Measurements from ENCODE around the gene CCDC93. TPM values are rescaled to one million over a fixed set of nuclear protein-coding genes. Genes with fewer than 3 reads are reported as not detected.

Gene CCDC93
- total RNA-seq, 1 experiment from 2014 or later, result 18.7 TPM

GRCh38 chr2:117987121-117987520 is 26.7 kb downstream of the CCDC93 start:
- Histone ChIP-seq H3K79me2 (ENCODE audit: insufficient read depth, low read length) (no peaks in the 10 kb centered on the region), H3K9me3 (ENCODE audit: control insufficient read depth in 1 of 2, insufficient read depth in 1 of 2, low read depth in 1 of 2, low read length in 2 of 2) (no peaks in the 10 kb centered on the region), H3K4me2 (ENCODE audit: low read length) (no peak overlapping the region), H3K4me1 (ENCODE audit: control insufficient read depth in 1 of 2, insufficient read depth in 2 of 2, low read length in 2 of 2) (no peaks in the 10 kb centered on the region), H3K27me3 (ENCODE audit: insufficient read depth, low read length) (no peaks in the 10 kb centered on the region), H2AFZ (ENCODE audit: low read depth, low read length, poor library complexity, severe bottlenecking) (no peak overlapping the region), H3K9ac (ENCODE audit: low read length) (no peak overlapping the region), H3K9me2 (ENCODE audit: insufficient read depth) (no peaks in the 10 kb centered on the region), H4K20me1 (ENCODE audit: insufficient read depth) (no peaks in the 10 kb centered on the region), H3K36me3 (ENCODE audit: control insufficient read depth in 1 of 2, insufficient read depth in 2 of 2, low read length in 2 of 2) (peaks cover 0 to 2% of the 10 kb centered on the region in 2 experiments; a peak in 2 of 4 replicates), H3K27ac (ENCODE audit: low read depth, low read length) (no peak overlapping the region), H3K4me3 (replicated peaks in 1 of 2; ENCODE audit: low read depth in 1 of 2, low read length in 2 of 2) (no peak overlapping the region)
- DNase-seq (ENCODE audit: low read depth, low spot score), result no peak
- no peak for ATAC-seq
- TF ChIP-seq SRF (IDR thresholded peaks at IDR 0.05; ENCODE audit: low read depth), result no peak
- ChIA-PET CTCF (interaction anchor here (1.7 kb wide), 1 partner anchor 16 kb away, joined by 5 read pairs; no protein-coding TSS in a partner anchor), POLR2A (no interaction called here), RAD21 (ENCODE audit: low non-redundant PET in 1 of 2, low total read pairs in 2 of 2, uncharacterized antibody in 2 of 2, unreplicated experiment in 2 of 2) (no interaction called here)
- BruUV-seq (replicated peaks), result no TSS peak
- intact Hi-C loops (cut with micrococcal nuclease), result no loop called here

GRCh38 chr2:117985092-117985491 is 28.8 kb downstream of the CCDC93 start:
- RAD21 ChIA-PET (ENCODE audit: low non-redundant PET in 1 of 2, low total read pairs in 2 of 2, uncharacterized antibody in 2 of 2, unreplicated experiment in 2 of 2), result no interaction called here
- no TSS peak for BruUV-seq (replicated peaks)
- peak; percentile 49; the same call in 1 of the 2 replicates for ATAC-seq

More at GRCh38 chr2:117985092-117985491, 28.8 kb downstream of the CCDC93 start:
- Histone ChIP-seq H3K36me3 (ENCODE audit: control insufficient read depth in 1 of 2, insufficient read depth in 2 of 2, low read length in 2 of 2) (peaks cover 0 to 2% of the 10 kb centered on the region in 2 experiments; a peak in 1 of 4 replicates), H3K4me3 (replicated peaks in 1 of 2; ENCODE audit: low read depth in 1 of 2, low read length in 2 of 2) (no peak overlapping the region), H3K4me1 (ENCODE audit: control insufficient read depth in 1 of 2, insufficient read depth in 2 of 2, low read length in 2 of 2) (no peaks in the 10 kb centered on the region; a peak in 1 of 4 replicates), H3K4me2 (ENCODE audit: low read length) (no peak overlapping the region), H3K9me2 (ENCODE audit: insufficient read depth) (no peaks in the 10 kb centered on the region), H2AFZ (ENCODE audit: low read depth, low read length, poor library complexity, severe bottlenecking) (no peak overlapping the region), H4K20me1 (ENCODE audit: insufficient read depth) (no peaks in the 10 kb centered on the region), H3K27ac (ENCODE audit: low read depth, low read length) (no peak overlapping the region), H3K79me2 (ENCODE audit: insufficient read depth, low read length) (no peaks in the 10 kb centered on the region), H3K9me3 (ENCODE audit: control insufficient read depth in 1 of 2, insufficient read depth in 1 of 2, low read depth in 1 of 2, low read length in 2 of 2) (no peaks in the 10 kb centered on the region), H3K9ac (ENCODE audit: low read length) (no peak overlapping the region), H3K27me3 (ENCODE audit: insufficient read depth, low read length) (no peaks in the 10 kb centered on the region)
- intact Hi-C loops (cut with micrococcal nuclease), result no loop called here
- CTCF ChIA-PET, result no interaction called here
- no peak for DNase-seq (ENCODE audit: low read depth, low spot score)
- POLR2A ChIA-PET, result no interaction called here
- TF ChIP-seq ZFX (IDR thresholded peaks at IDR 0.05) (no peak), EGR1 (IDR thresholded peaks at IDR 0.05; ENCODE audit: low read depth) (no peak), REST (IDR thresholded peaks at IDR 0.05; ENCODE audit: low read depth) (no peak), CTCF (IDR thresholded peaks at IDR 0.05 in 2 of 3, conservative IDR thresholded peaks at IDR 0.05 in 1 of 3; ENCODE audit: borderline replicate concordance in 1 of 3, insufficient read depth in 1 of 3, low read depth in 2 of 3, low read length in 2 of 3) (no peak), SRF (IDR thresholded peaks at IDR 0.05; ENCODE audit: low read depth) (no peak), SP1 (IDR thresholded peaks at IDR 0.05; ENCODE audit: low read depth) (no peak), ZBTB33 (IDR thresholded peaks at IDR 0.05; ENCODE audit: extremely low read depth, insufficient replicate concordance, low read length) (no peak), ZNF274 (IDR thresholded peaks at IDR 0.05; ENCODE audit: low read depth, low read length) (no peak), POLR2AphosphoS5 (IDR thresholded peaks at IDR 0.05; ENCODE audit: low read depth, low read length) (no peak), RAD21 (IDR thresholded peaks at IDR 0.05; ENCODE audit: low read depth) (no peak), JUND (IDR thresholded peaks at IDR 0.05) (no peak)
